ENCODE results near the gene TGM1. TPM values are rescaled to one million over a fixed set of nuclear protein-coding genes. Genes with fewer than 3 reads are reported as not detected.

Gene TGM1
- polyA plus RNA-seq, 1 of the 3 experiments (the other 2 are of a cell fraction) = 2.7 TPM

- TF ChIP-seq USF1 (IDR thresholded peaks at IDR 0.05; ENCODE audit: borderline replicate concordance, low read depth) = 0 out of 2 replicates have a peak, but pooled peaks have one; percentile 13
- no peak for TF ChIP-seq IRF3 (IDR thresholded peaks at IDR 0.05; ENCODE audit: low read depth, low read length)
- TF ChIP-seq FOXM1 (IDR thresholded peaks at IDR 0.05; ENCODE audit: low read depth) = no peak
- TF ChIP-seq GATA2 (CRISPR knock-in tag; IDR thresholded peaks at IDR 0.05) = no peak
- peak; percentile 68 for TF ChIP-seq CTCF (IDR thresholded peaks at IDR 0.05)
- peak; percentile 90 for TF ChIP-seq NRF1 (IDR thresholded peaks at IDR 0.05; ENCODE audit: low read depth, low read length)
- TF ChIP-seq MEF2A (IDR thresholded peaks at IDR 0.05; ENCODE audit: borderline replicate concordance, low read depth) = no peak
- TF ChIP-seq CHD2 (IDR thresholded peaks at IDR 0.05; ENCODE audit: low read length, partially characterized antibody) = peak; percentile 81
- peak; percentile 60 for TF ChIP-seq RCOR1 (IDR thresholded peaks at IDR 0.05; ENCODE audit: low read length)
- TF ChIP-seq MXI1 (IDR thresholded peaks at IDR 0.05; ENCODE audit: low read depth, low read length) = peak; percentile 85; the same call in 1 of the 2 replicates
- peak; percentile 30; the same call in 1 of the 2 replicates for TF ChIP-seq SMC3 (IDR thresholded peaks at IDR 0.05; ENCODE audit: low read depth, low read length)
- peak; percentile 63 for TF ChIP-seq POLR2AphosphoS5 (IDR thresholded peaks at IDR 0.05; ENCODE audit: low read depth, low read length)
- TF ChIP-seq FOSL2 (IDR thresholded peaks at IDR 0.05; ENCODE audit: borderline replicate concordance, low read depth) = no peak
- TF ChIP-seq ZBTB33 (IDR thresholded peaks at IDR 0.05; ENCODE audit: borderline replicate concordance, low read depth) = no peak
Observed at GRCh38 chr14:24271134-24271833, 8.3 kb upstream of the TGM1 start, which contains the start of gene RABGGTA (continued).

Measured in SK-N-SH (cell line).